Esophagus muscularis mucosa (tissue), 3 donors: ENCODE data around the gene VPS18.

Experiments used
- CTCF ChIP-seq, 3 experiments: fragments of 200-600 bp in 2 of 3; fragments of 450-650 bp in 1 of 3; sonication (generic) in 2 of 3; IDR thresholded peaks; one replicate each; pipeline ENCODE4 v1.5.1; 2017 to 2019; ENCODE audit warnings: antibody characterized with exemption in 3 of 3, mild to moderate bottlenecking in 2 of 3, moderate library complexity in 1 of 3
- POLR2AphosphoS5 ChIP-seq, 2 donors: sonication (generic); formaldehyde crosslinking; IDR thresholded peaks; one replicate each; pipeline ENCODE4 v1.6.1; 2017; ENCODE audit warnings: antibody characterized with exemption in 2 of 2

GRCh38 chr15:40922608-40923005 is 28.4 kb downstream of the VPS18 start:
- TF ChIP-seq CTCF (IDR thresholded peaks at IDR 0.05) (no peak), POLR2AphosphoS5 (IDR thresholded peaks at IDR 0.05) (no peak)
